ENCODE results near the gene GPC5.
"Not testable (repeated sequence)": the region's sequence is repeated elsewhere in the genome, so short reads cannot be mapped to it uniquely, and the experiment has no call there.

GPC5 gene

GRCh38 chr13:92694047-92694446 is 1295.6 kb downstream of the GPC5 start:
- no peak for DNase-seq

GRCh38 chr13:92695827-92696226 is 1297.4 kb downstream of the GPC5 start:
- DNase-seq: not testable (repeated sequence)

- no peak for DNase-seq
Observed at GRCh38 chr13:92716749-92717148, 1318.3 kb downstream of the GPC5 start.

GRCh38 chr13:92717857-92718256 is 1319.4 kb downstream of the GPC5 start:
- DNase-seq: no peak

- DNase-seq: no peak
Observed at GRCh38 chr13:92719868-92720267, 1321.4 kb downstream of the GPC5 start.

DNA sequence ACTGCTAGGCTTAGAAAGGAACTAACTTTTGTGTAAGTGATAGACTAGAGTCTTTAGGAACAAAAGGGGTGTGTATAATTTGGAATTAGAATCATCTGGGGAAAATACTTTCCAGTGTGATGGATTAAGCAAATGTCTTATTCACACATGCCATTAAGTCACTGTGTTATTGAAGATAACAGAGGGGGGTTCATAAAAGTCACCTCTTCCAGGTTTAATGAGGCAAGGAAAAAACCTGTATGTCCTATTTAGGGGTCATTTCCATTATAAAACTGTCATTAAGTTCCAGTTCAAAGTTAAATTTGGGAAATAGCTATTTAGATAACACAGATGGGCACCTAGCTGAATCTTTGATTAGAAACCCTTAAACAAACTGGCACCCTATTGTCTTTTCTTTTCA is 1323.2 kb downstream of the GPC5 start:
- no peak for DNase-seq

DNA sequence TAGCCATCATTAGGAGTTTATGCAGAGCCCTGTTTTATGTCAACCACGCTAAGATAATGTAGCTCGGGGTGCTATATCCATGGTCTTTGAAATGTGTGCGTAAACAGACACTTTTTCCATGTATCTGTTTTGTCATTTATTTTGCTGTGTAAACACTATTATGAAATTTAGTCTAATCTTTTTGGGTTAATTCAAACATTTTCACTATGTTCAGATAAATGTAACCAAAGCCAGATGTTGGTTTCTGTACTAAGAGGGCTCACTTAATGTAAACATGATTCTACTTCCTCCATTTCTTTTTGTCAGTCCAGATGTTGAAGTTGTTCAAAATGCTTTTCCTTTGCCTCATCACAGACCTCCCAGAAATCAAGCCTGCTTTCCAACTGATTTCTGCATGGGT is 1328.7 kb downstream of the GPC5 start:
- no peak for DNase-seq

GRCh38 chr13:92734068-92734467 is 1335.6 kb downstream of the GPC5 start:
- no peak for DNase-seq

GRCh38 chr13:92734545-92734944 is 1336.1 kb downstream of the GPC5 start:
- DNase-seq: no peak

GRCh38 chr13:92735909-92736308 is 1337.5 kb downstream of the GPC5 start:
- no peak for DNase-seq

DNA sequence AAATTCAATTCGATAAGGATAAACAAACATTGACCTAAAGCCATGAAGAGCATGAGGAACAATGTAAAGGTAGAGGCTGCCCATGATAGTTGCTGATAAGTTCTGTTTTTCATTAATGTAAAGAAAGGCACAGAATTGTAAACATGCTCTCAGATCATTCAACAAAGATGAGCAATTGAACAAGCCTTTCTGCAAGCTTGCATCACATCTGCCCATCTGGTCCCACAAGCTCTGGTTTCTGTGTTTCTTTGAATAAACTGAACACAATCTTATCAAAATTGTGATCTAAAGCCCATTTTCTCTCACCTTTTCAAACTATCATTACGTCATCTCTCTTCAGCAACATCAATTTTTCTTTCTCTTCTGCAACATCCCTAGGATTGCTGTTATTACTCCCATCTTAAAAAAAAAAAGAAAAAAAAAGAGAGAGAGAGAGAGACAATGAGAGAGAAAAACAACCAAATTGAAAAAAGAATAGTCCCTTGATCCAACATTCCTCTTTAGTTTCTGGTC is 1340.9 kb downstream of the GPC5 start:
- DNase-seq: no peak

- DNase-seq: no peak
Observed at GRCh38 chr13:92743992-92744391, 1345.6 kb downstream of the GPC5 start.

- DNase-seq: no peak
Observed at GRCh38 chr13:92745258-92745657, 1346.8 kb downstream of the GPC5 start.

DNA sequence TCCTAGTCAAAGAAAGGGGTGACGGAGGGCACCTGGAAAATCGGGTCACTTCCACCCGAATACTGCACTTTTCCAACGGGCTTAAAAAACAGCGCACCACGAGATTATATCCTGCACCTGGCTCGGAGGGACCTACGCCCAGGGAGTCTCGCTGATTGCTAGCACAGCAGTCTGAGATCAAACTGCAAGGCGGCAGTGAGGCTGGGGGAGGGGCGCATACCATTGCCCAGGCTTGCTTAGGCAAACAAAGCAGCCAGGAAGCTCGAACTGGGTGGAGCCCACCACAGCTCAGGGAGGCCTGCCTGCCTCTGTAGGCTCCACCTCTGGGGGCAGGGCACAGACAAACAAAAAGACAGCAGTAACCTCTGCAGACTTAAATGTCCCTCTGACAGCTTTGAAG is 1354.3 kb downstream of the GPC5 start:
- not testable (repeated sequence) for DNase-seq

DNA sequence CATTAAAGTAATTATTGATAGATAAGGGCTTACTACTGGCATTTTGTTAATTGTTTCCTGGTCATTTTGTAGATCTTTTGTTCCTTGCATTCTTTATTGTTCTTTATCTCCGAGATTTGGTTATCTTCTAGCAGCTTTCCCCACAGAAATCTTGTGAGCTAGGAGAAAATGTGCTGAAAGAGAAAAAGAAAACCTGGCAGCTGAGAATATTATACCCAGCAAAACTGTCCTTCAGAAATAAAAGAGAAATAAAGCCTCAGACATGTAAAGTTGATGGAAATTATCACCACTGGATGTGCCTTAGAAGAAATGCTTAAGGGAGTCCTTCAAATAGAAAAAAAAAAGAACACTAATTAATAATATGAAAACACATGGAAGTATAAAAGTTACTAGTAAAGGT is 1363.3 kb downstream of the GPC5 start:
- DNase-seq: no peak

- no peak for DNase-seq
Observed at GRCh38 chr13:92767468-92767867, 1369.0 kb downstream of the GPC5 start.

DNA sequence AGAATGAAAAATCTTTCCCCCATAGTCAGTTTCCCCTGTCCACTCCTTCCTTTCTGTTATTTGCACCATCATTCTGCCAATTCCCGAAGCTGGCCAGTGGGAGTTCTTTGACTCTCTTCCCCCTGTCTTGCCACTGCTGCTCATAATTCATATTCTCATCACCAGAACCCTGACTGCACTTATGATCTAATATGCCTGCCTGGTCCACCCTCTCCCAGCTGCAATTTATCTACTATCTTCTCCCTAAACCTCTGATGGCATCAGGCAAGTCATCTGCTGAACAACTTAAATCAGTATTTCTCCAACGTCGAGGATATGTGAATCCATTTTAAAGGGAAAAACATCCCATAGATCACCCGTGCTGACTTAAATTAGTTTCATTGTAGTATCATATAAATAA is 1370.2 kb downstream of the GPC5 start:
- DNase-seq: no peak

DNA sequence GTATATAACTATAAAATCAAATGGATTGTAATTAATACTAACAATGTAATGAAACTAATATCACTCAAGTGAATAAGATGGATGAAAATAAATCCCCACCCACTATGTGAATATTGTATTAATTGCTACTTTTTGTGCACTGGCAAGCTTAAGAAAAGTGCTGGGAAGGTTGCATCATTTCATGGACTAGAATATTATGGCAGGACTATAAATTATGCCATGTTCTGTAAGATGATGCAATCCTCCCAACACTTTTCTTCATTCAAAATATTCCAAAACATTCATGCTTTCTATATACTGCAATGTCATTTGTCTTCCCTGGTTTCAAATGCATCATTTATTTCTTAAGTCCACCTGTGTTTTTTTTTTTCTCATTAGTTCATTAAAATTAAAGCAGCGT is 1370.6 kb downstream of the GPC5 start:
- DNase-seq: no peak

- no peak for DNase-seq
Observed at GRCh38 chr13:92775658-92776057, 1377.2 kb downstream of the GPC5 start.

DNA sequence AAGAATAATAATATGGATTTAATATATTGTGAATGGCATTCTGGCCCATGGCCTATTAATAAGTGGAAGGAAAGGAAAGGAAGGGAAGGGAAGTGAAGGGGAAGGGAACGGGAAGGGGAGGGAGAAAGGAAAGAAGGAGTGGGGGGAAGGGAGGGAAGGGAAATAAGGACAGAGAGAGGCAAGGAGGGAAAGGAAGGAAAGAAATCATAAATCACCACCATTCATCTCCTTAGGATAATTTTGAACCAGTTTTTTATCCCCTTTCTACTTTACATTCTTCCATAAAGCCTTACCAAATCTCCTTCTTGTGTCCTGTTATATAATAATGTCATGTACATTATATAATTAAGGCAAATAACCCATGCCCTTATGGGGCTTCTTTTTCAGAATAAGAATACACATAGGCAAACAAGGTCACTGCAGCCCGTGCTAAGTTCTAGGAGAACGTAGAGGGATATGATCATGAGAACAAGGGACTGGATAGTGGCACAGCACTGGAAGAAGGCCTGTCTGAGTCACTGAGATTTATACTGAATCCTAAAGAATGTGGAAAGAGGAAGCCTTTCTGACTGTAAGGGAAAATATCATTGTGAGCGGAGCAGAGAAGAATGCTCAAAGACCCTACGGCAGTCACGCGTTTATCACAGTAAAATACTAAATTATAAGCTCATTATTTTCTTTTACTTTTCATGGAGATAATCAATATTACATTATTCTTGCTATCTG is 1383.7 kb downstream of the GPC5 start:
- no peak for DNase-seq

DNA sequence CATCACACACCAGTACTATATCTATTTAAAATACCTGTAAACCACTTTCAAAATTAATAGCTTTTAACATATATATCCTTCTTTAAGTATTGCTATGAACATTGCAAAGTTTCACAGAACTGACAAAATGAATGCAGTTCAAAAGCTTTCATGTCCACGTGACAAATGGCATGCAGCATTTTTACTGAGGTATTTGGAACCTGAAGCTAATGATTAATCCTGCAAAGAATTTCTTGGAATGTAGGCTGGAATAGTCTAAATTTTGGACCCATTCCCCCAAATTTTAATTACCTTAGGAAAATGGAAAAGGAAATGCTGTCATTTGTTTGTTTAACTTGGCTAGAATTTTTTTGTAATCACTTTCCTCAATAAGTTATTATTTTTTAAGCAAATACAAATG is 1404.4 kb downstream of the GPC5 start:
- no peak for DNase-seq

- DNase-seq: no peak
Observed at GRCh38 chr13:92804346-92804745, 1405.9 kb downstream of the GPC5 start.

- no peak for DNase-seq
Observed at GRCh38 chr13:92804926-92805325, 1406.5 kb downstream of the GPC5 start.

- DNase-seq: no peak
Observed at GRCh38 chr13:92805766-92806165, 1407.3 kb downstream of the GPC5 start.

DNA sequence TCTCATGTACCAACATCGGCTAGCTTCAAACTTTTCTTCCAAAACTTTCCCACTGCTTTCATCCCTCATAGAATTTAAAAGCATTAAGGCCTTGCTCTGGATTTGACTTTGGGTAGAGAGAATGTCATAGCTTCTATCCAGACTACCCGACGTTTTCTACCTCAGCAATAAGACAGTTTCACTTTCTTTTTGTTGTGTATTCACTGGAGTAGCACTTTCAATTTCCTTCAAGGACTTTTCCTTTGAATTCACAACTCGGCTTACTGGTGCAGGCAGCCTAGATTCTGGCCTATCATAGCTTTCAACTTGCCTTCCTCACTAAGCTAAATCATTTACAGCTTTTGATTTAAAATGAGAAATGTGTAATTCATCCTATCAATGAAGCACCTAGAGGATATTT is 1407.8 kb downstream of the GPC5 start:
- DNase-seq: no peak

Data from CD4-positive, alpha-beta T cell treated with Interleukin-6 for 4 hours (primary cell).